Activated CD4-positive, alpha-beta T cell treated with anti-CD3 and anti-CD28 coated beads, Interleukin-2, amount 10 ng/mL, durations not matched to agents 24 days and 14 days (primary cell): Measurements from ENCODE around the gene ARHGAP30. TPM values are rescaled to one million over a fixed set of nuclear protein-coding genes. Genes with fewer than 3 reads are reported as not detected.
"Not testable (repeated sequence)": the region's sequence is repeated elsewhere in the genome, so short reads cannot be mapped to it uniquely, and the experiment has no call there.

Experiments used
- DNase-seq: peaks from one replicate; pipeline ENCODE4 v3.0.0; 2022
- H3K27ac Mint-ChIP-seq: one replicate; pipeline ENCODE4 v1.8.0; 2022; ENCODE audit warnings: mild to moderate bottlenecking, mixed read lengths
- H3K27me3 Mint-ChIP-seq: one replicate; pipeline ENCODE4 v1.8.0; 2022; ENCODE audit warnings: mixed read lengths
- H3K36me3 Mint-ChIP-seq: one replicate; pipeline ENCODE4 v1.8.0; 2022; ENCODE audit warnings: low read depth, mild to moderate bottlenecking, mixed read lengths
- H3K4me1 Mint-ChIP-seq: one replicate; pipeline ENCODE4 v1.8.0; 2021; ENCODE audit warnings: mixed read lengths
- H3K4me3 Mint-ChIP-seq: one replicate; pipeline ENCODE4 v1.8.0; 2022; ENCODE audit warnings: mild to moderate bottlenecking, moderate library complexity, mixed read lengths
- H3K9me3 Mint-ChIP-seq: one replicate; pipeline ENCODE4 v1.8.0; 2021; ENCODE audit warnings: mixed read lengths
- intact Hi-C: fragments of 100-400 bp; cut with micrococcal nuclease; formaldehyde crosslinking; loops from one replicate; pipeline ENCODE4 v1.15.1; 2023
- total RNA-seq: library from RNA; stranded (reverse); gene quantifications from 2 replicates; pipeline ENCODE4 v1.2.3, GENCODE V29; 2022

The ARHGAP30 gene
- total RNA-seq, 1 donor from 2014 or later, result 139 TPM

GRCh38 chr1:161017756-161018630 is 51.7 kb downstream of the ARHGAP30 start:
- intact Hi-C loops, result no loop called here
- DNase-seq, result no peak
- no peaks in the 10 kb centered on the region for H3K27me3 Mint-ChIP-seq
- H3K27ac Mint-ChIP-seq, result no peak overlapping the region
- no peaks in the 10 kb centered on the region for H3K9me3 Mint-ChIP-seq
- H3K4me1 Mint-ChIP-seq, result peaks cover 48% of the 10 kb centered on the region
- H3K36me3 Mint-ChIP-seq, result peaks cover 2% of the 10 kb centered on the region
- H3K4me3 Mint-ChIP-seq, result no peak overlapping the region

GRCh38 chr1:161017181-161017580 is 52.5 kb downstream of the ARHGAP30 start:
- DNase-seq, H3K27me3 Mint-ChIP-seq, intact Hi-C loops, H3K36me3 Mint-ChIP-seq, H3K4me3 Mint-ChIP-seq, H3K9me3 Mint-ChIP-seq, H3K27ac Mint-ChIP-seq: not testable (repeated sequence)
- peaks cover 50% of the 10 kb centered on the region for H3K4me1 Mint-ChIP-seq

- H3K9me3 Mint-ChIP-seq, H3K36me3 Mint-ChIP-seq, intact Hi-C loops, H3K4me3 Mint-ChIP-seq, H3K27me3 Mint-ChIP-seq, DNase-seq, H3K27ac Mint-ChIP-seq: not testable (repeated sequence)
- H3K4me1 Mint-ChIP-seq, result peaks cover 53% of the 10 kb centered on the region
Measured at GRCh38 chr1:161016683-161017082, 53.0 kb downstream of the ARHGAP30 start.

- Mint-ChIP-seq H3K9me3 (no peaks in the 10 kb centered on the region), H3K4me3 (peak overlapping the region; percentile 82), H3K27me3 (no peaks in the 10 kb centered on the region), H3K4me1 (peaks cover 42% of the 10 kb centered on the region), H3K27ac (peak overlapping the region; percentile 96), H3K36me3 (peaks cover 2% of the 10 kb centered on the region)
- peak; percentile 89 for DNase-seq
- intact Hi-C loops, result loop anchor here (1.0 kb wide), 1 partner anchor 8 kb away; the partner anchor contains the start of gene F11R
Measured at GRCh38 chr1:161013488-161014230, 56.0 kb downstream of the ARHGAP30 start.

- H3K4me1 Mint-ChIP-seq, result peaks cover 38% of the 10 kb centered on the region
- H3K27me3 Mint-ChIP-seq, result no peaks in the 10 kb centered on the region
- intact Hi-C loops, result loop anchor here (1.0 kb wide), 1 partner anchor 8 kb away; the partner anchor contains the start of gene F11R
- no peak for DNase-seq
- peak overlapping the region; percentile 82 for H3K4me3 Mint-ChIP-seq
- H3K9me3 Mint-ChIP-seq, result no peaks in the 10 kb centered on the region
- H3K36me3 Mint-ChIP-seq, result peaks cover 2% of the 10 kb centered on the region
- peak overlapping the region; percentile 96 for H3K27ac Mint-ChIP-seq
Measured at GRCh38 chr1:161013131-161013487, 56.6 kb downstream of the ARHGAP30 start.

GRCh38 chr1:161012420-161012819 is 57.3 kb downstream of the ARHGAP30 start:
- Mint-ChIP-seq H3K27me3 (no peaks in the 10 kb centered on the region), H3K4me1 (peaks cover 33% of the 10 kb centered on the region), H3K4me3 (no peak overlapping the region), H3K36me3 (peaks cover 2% of the 10 kb centered on the region), H3K9me3 (no peaks in the 10 kb centered on the region), H3K27ac (no peak overlapping the region)
- intact Hi-C loops, result no loop called here
- DNase-seq, result no peak

GRCh38 chr1:161009602-161010211 is 60.0 kb downstream of the ARHGAP30 start:
- DNase-seq, result no peak
- Mint-ChIP-seq H3K36me3 (peaks cover 2% of the 10 kb centered on the region), H3K4me1 (peaks cover 33% of the 10 kb centered on the region), H3K9me3 (no peaks in the 10 kb centered on the region), H3K27ac (no peak overlapping the region), H3K27me3 (no peaks in the 10 kb centered on the region), H3K4me3 (no peak overlapping the region)
- intact Hi-C loops, result no loop called here

GRCh38 chr1:161008869-161009510 is 60.7 kb downstream of the ARHGAP30 start:
- DNase-seq, result no peak
- no peak overlapping the region for H3K4me3 Mint-ChIP-seq
- H3K9me3 Mint-ChIP-seq, result no peaks in the 10 kb centered on the region
- no peak overlapping the region for H3K27ac Mint-ChIP-seq
- H3K4me1 Mint-ChIP-seq, result peaks cover 30% of the 10 kb centered on the region
- no peaks in the 10 kb centered on the region for H3K27me3 Mint-ChIP-seq
- intact Hi-C loops, result no loop called here
- peaks cover 2% of the 10 kb centered on the region for H3K36me3 Mint-ChIP-seq

- Mint-ChIP-seq H3K4me1 (peaks cover 19% of the 10 kb centered on the region), H3K27ac (no peak overlapping the region), H3K27me3 (no peaks in the 10 kb centered on the region), H3K9me3 (no peaks in the 10 kb centered on the region), H3K36me3 (peaks cover 2% of the 10 kb centered on the region), H3K4me3 (no peak overlapping the region)
- no peak for DNase-seq
- intact Hi-C loops, result no loop called here
Measured at GRCh38 chr1:161007369-161007768, 62.3 kb downstream of the ARHGAP30 start.

GRCh38 chr1:161006563-161006962 is 63.1 kb downstream of the ARHGAP30 start:
- intact Hi-C loops, result no loop called here
- H3K36me3 Mint-ChIP-seq, result no peaks in the 10 kb centered on the region
- H3K9me3 Mint-ChIP-seq, result no peaks in the 10 kb centered on the region
- peaks cover 14% of the 10 kb centered on the region for H3K4me1 Mint-ChIP-seq
- H3K27me3 Mint-ChIP-seq, result no peaks in the 10 kb centered on the region
- no peak overlapping the region for H3K27ac Mint-ChIP-seq
- H3K4me3 Mint-ChIP-seq, result no peak overlapping the region
- no peak for DNase-seq

- no peaks in the 10 kb centered on the region for H3K9me3 Mint-ChIP-seq
- H3K4me1 Mint-ChIP-seq, result peaks cover 8% of the 10 kb centered on the region
- no peak overlapping the region for H3K4me3 Mint-ChIP-seq
- H3K27me3 Mint-ChIP-seq, result no peaks in the 10 kb centered on the region
- no peak overlapping the region for H3K27ac Mint-ChIP-seq
- H3K36me3 Mint-ChIP-seq, result peaks cover 9% of the 10 kb centered on the region
- no peak for DNase-seq
- intact Hi-C loops, result no loop called here
Measured at GRCh38 chr1:161001525-161001924, 68.2 kb downstream of the ARHGAP30 start.

- intact Hi-C loops, result no loop called here
- no peak overlapping the region for H3K4me3 Mint-ChIP-seq
Measured at GRCh38 chr1:161000736-161001480, 68.8 kb downstream of the ARHGAP30 start.

GRCh38 chr1:160999376-160999775 is 70.3 kb downstream of the ARHGAP30 start:
- intact Hi-C loops, result no loop called here
- no peak overlapping the region for H3K27ac Mint-ChIP-seq
- H3K4me3 Mint-ChIP-seq, result no peak overlapping the region
- peaks cover 9% of the 10 kb centered on the region for H3K36me3 Mint-ChIP-seq
- no peak for DNase-seq
- peaks cover 17% of the 10 kb centered on the region for H3K4me1 Mint-ChIP-seq
- no peaks in the 10 kb centered on the region for H3K9me3 Mint-ChIP-seq
- no peaks in the 10 kb centered on the region for H3K27me3 Mint-ChIP-seq

More at GRCh38 chr1:161000736-161001480, 68.8 kb downstream of the ARHGAP30 start:
- no peaks in the 10 kb centered on the region for H3K27me3 Mint-ChIP-seq
- H3K9me3 Mint-ChIP-seq, result no peaks in the 10 kb centered on the region
- no peak for DNase-seq
- no peak overlapping the region for H3K27ac Mint-ChIP-seq
- H3K4me1 Mint-ChIP-seq, result peaks cover 8% of the 10 kb centered on the region
- peaks cover 9% of the 10 kb centered on the region for H3K36me3 Mint-ChIP-seq
